Upper lobe of left lung (tissue), 4 donors: ENCODE results near the gene CSNK1G1.

Experiments used
- EP300 ChIP-seq, 4 donors: sonication (generic); formaldehyde crosslinking; IDR thresholded peaks; one replicate each; pipeline ENCODE4 v1.5.1; 2017; ENCODE audit warnings: antibody characterized with exemption in 4 of 4, control low read depth in 2 of 4
- POLR2A ChIP-seq, 4 donors: fragments of 450-650 bp; IDR thresholded peaks; one replicate each; pipeline ENCODE4 v1.5.1; 2016 to 2017; ENCODE audit warnings: antibody characterized with exemption in 4 of 4, mild to moderate bottlenecking in 2 of 4
- POLR2AphosphoS5 ChIP-seq, 2 donors: sonication (generic); formaldehyde crosslinking; IDR thresholded peaks; one replicate each; pipeline ENCODE4 v1.5.1; 2017; ENCODE audit warnings: antibody characterized with exemption in 2 of 2
- TF ChIP-seq, protein P1 (sequence below), 6 experiments: fragments of 450-650 bp in 4 of 6; fragments of 200-600 bp in 2 of 6; sonication (generic) in 2 of 6; IDR thresholded peaks; one replicate each; pipeline ENCODE4 v1.5.1; 2016 to 2019; ENCODE audit warnings: antibody characterized with exemption in 6 of 6

DNA sequence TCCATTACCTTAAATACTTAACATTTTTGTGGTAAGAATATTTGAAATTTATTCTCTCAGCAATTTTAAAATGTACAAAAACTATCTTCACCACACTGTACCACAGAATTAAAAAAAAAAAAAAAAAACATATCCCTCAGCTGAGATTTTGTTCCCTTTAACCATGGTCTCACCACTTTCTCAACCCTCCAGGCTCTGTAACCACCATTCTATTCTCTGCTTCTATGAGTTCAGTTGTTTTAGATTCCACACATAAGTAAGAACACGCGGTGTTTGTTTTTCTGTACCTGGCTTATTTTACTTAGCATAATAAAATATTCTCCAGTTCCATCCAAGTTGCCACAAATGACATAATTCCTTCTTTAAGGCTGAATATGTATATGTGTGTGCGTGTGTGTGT lies 41.5 kb downstream of the CSNK1G1 start:
- TF ChIP-seq, protein P1, sequence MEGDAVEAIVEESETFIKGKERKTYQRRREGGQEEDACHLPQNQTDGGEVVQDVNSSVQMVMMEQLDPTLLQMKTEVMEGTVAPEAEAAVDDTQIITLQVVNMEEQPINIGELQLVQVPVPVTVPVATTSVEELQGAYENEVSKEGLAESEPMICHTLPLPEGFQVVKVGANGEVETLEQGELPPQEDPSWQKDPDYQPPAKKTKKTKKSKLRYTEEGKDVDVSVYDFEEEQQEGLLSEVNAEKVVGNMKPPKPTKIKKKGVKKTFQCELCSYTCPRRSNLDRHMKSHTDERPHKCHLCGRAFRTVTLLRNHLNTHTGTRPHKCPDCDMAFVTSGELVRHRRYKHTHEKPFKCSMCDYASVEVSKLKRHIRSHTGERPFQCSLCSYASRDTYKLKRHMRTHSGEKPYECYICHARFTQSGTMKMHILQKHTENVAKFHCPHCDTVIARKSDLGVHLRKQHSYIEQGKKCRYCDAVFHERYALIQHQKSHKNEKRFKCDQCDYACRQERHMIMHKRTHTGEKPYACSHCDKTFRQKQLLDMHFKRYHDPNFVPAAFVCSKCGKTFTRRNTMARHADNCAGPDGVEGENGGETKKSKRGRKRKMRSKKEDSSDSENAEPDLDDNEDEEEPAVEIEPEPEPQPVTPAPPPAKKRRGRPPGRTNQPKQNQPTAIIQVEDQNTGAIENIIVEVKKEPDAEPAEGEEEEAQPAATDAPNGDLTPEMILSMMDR (IDR thresholded peaks at IDR 0.05), result no peak
- TF ChIP-seq POLR2AphosphoS5 (IDR thresholded peaks at IDR 0.05) (no peak), POLR2A (IDR thresholded peaks at IDR 0.05) (no peak), EP300 (IDR thresholded peaks at IDR 0.05) (no peak)
